ENCODE results near the gene PRKCSH.
"Not testable (repeated sequence)": the region's sequence is repeated elsewhere in the genome, so short reads cannot be mapped to it uniquely, and the experiment has no call there.

PRKCSH gene

DNA sequence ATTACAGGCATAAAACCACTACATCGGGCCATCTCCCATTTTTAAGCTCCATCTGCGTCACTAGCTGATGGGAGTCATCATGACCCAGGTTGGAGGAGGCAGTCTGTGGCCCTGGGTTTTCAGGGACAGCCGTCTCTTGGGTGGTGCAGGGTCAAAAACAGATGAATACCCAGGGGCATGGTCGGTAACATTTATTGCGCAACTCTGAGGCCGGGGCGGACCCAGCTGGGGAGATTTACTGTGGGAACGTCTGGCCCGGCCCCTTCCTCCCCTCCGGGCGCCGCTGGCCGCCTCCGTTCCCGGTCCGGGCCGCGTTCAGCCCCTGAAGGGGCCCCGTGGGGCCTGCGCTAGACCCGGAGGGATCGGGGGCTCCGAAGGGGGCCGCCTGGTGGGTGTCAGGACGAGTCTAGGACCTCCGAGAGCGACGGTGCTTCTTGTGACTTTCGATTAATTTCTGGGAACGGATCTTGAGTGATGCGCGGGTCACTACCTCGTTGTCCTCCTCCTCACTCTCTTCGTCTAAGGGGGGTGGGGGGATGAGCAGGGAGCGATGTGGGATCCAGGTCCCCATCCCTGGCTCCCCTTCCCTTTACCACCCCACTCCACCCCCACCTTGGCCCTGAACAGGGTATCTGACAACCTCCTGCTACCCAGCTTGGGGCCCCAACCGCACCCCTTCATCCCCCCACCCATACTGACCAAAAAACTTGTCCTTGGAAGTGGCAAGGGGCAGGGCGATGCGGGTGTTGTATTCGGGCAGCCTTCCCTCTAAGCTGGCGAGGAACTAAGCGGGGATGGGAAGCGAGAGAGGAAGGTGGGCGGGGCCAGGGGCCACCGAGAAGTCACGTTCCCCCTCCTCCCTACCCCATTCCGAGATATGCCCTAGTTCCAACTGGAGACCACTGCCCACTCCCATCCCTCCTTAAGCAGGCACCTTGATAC lies 14.7 kb upstream of the PRKCSH start:
- DNase-seq: no peak

DNA sequence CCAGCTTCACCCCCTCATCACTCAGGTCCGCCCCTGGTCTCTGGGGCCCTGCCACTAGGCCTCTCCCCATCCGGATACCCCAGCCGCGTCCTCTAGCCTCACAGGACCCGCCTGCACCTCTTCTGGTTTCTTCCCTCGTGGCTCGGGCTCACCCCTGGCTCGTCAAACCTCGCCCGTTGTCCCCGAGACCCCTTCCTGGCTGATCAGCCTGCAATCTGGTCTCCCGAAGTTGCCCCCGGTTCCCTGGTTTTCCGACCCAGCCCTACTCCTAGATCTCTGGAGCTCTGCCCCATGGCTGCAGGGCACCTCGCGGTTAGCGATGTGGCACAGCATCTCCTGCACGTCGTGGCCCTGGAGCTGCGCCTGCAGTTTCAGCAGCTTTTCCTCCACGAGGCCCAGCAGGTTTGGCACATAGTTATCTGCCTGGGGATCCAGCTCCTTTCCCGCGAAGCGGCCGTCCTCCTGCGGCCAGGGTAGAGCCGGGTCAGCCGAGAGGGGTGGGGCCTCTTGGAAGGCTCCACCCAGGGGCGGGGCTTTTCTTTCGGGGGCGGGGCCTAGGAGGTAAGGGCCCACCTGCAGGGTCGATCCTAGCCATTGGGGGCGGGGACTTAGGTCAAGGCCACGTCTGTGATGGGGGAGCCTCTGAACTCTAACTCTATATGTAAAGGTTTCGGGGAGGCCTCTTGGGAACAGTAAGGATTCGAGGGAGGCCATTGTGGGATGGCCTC lies 13.9 kb upstream of the PRKCSH start:
- peak; percentile 23 to 34 for DNase-seq

DNA sequence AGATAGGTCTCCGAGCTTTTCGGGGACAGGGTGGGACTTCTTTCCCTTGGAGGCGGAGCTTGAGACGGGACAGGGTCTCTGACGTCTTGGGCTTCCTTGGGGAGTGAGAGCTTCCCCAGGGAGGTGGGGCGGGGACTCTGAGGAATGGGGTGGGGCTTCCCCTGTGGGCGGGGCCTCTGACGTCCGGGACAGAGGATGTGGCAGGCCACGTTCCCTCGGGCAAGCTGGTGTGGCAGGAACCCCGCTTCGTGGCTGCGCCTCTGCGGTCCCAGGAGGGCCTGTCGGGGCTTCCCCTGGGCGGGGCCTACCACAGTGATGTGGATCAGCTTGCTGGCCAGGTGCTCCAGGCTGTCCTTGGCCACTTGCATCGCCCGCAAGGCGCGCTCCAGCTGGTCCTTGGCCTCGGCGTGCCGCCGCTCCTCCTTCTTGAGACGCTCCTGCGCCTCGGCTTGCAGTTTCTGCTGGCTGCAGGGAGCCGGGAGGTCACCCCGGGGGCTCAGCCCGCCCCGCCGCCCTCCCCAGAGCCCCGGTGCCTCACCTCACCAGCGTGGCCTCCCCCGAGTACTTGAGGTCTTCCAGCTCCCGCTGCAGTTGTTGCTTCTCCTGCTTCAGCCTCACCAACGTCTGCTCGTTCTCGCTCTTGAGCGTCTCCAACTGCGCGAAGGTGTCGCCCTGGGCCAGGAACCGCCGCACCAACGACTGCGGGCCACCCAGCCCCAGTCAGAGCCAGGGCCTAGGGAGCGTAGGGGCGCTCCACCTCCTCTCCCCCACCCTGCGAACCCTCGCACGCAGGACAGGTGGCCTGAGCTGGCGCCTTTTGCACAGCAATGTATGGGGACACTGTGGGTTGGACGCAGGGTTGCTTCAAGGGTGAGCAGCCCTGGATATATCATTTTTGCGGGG lies 13.0 kb upstream of the PRKCSH start:
- DNase-seq: peak; percentile 51 to 55

DNA sequence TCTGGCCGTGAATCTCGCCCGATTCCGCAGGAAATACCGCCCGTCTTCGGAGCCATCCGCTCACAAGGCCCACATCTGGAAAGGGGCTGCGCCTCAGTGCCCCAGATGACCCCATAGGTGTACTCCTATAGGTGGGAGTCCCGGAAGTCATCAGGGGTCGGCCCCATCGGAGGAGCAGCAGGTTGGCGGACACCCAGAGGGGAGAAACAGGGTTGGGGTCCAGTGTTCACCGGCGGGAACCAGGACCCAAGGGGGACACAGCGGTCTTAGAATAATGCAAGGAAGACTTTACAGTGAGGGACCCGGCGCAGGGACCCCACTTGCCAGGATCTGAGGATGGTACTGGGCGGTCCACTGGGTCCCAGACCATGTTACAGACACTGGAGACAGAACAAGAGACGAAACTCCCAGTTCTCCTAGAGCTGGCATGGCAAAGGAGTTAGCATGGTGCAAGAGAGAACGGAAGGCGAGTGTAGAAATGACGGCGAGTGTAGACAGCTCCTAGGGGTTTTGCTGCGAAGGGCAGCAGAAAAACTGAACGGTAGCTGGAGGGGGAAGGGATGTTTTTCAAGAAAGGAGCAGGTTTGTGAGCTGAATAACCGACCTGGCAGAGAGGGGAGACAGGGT lies 12.2 kb upstream of the PRKCSH start:
- no peak for DNase-seq

DNA sequence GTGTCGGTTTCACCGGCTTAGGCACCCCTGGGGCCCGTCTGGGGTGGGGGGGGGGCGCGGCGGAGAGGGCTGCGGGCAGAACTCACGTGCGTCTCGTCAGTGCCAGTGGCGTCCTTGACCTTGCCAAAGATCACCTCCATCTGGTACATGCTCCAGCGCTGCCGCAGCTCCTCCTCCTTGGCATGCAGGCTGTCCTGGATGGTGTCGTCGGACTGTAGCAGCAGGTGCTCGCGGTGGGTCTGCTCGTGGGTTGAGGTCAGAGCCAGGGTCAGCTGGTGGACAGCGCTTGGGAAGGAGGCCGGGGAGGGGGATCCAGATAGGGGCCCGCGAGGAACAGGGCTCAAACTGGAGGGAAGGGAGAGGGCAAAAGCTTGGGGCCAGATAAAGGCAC lies 11.6 kb upstream of the PRKCSH start:
- no peak for DNase-seq

DNA sequence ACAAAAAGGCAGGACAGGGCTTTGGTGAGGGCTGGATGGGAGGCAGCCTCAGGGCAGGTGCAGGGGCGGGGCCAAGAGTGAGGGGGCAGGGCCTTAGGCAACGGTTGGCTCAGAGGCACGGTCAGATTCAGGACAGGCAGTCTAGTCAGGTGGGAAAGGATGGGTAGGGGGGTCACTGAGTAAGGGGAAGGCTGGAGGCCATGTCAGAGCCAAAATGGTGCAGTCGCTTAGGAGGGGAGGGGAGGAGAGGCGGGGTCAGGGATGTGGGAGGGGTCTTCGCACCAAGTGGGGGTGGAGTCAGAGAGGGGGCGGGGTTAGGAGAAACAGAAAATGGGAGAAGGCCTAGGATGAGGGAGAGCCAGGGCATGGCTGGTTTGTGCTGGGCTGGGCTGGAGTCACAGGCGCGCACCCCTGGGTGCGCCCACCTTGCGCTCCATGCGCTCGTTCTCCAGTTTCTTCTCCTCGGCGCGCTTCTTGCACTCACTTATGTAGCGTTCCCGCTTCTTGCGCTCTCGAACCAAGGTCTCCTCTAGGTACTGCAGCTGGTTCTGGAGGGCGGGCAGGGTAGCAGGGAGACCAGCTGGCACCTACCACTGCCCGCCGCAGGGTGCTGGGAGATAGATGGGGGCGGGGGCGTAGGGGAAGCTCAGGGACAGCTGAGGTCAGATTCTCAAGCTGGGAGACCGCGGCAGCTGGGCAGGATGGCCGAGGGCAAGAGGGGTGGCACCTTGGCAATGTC lies 9.5 kb upstream of the PRKCSH start:
- DNase-seq: no peak

DNA sequence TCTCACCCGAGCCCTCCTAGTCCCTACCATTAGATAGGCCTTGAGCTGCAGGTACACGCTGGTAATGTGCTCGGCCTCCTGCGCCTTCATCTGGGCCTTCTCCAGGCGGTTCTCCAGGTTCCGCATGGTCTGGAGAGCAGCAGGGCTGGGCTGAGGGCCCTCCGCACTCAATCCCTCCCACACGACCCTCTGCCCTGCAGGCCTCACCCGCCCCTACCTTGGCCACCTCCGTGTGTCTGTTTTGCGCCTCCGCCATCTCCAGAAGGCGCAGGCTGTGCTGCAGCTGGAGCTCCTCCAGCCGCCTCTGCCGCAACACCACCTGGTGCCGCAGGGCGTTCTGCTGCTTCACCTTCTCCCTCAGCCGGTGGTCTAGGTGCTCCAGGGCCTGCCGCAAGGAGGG lies 8.8 kb upstream of the PRKCSH start:
- no peak for DNase-seq

DNA sequence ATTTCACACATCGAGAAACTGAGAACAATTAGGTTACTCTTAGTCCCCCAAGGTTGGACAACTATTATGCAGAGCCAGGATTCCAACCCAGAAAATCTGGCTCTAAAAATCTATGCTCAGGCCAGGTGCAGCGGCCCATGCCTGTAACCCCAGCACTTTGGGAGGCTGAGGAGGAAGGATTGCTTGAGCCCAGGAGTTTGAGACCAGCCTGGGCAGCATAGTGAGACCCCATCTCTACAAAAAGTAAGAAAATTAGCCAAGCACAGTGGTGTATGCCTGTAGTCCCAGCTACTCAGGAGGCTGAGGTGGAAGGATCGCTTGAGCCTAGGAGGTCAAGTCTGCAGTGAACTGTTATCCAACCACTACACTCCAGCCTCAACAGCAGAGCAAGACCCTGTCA lies 1.9 kb upstream of the PRKCSH start:
- DNase-seq: not testable (repeated sequence)

DNA sequence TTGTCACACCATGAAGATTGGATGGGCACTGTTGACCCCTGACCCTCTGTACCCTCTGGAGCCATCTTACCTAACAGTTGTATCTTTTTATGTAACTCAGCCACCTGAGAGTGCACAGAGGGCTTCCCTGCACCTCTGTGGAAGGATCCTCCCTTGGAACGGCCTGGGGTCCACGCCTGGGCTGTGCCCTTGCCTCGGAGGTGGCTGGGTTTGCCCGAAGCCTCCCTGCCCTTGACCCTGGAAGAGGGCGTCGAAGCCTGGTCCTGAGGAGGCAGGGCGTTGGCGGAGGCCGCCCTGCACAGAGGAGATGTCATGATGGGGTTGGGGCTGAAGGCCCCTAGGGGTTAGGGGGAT lies 755 bp upstream of the PRKCSH start:
- DNase-seq: no peak

DNA sequence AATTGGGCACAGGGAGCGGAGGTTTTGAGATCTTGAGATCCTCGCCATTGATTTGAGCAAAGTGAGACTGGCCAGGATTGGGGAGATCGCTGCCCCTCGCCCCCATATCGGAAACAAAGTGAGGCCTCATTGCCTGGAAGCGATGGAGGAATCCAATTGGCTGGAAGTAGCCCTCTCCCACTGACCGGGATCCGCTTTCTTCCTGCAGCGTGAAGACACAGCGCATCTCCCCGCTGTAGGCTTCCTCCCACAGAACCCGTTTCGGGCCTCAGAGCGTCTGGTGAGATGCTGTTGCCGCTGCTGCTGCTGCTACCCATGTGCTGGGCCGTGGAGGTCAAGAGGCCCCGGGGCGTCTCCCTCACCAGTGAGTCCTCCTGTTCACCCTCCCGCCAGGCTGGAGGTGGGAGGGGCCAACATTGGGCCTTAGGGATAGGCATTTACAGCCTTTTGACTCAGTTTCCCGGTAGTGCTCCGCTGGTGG lies 438 bp downstream of the PRKCSH start:
- no peak for DNase-seq

DNA sequence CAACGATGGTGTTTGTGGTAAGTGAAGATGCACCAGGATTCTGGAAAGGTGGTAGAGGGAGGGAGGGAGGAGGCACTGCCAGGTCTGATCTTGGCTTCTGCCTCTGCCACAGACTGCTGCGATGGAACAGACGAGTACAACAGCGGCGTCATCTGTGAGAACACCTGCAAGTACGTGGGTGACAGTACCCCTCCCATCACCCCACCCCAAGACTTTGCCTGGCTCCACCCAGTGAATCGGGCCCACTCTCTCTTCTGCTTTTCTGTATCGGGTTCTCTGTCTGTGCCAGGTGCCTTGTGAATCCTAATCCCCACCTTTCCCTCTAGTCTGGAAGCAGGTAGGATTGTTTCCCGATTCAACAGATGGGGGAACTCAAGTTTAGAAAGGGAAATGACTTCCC lies 2.5 kb downstream of the PRKCSH start:
- no peak for DNase-seq

DNA sequence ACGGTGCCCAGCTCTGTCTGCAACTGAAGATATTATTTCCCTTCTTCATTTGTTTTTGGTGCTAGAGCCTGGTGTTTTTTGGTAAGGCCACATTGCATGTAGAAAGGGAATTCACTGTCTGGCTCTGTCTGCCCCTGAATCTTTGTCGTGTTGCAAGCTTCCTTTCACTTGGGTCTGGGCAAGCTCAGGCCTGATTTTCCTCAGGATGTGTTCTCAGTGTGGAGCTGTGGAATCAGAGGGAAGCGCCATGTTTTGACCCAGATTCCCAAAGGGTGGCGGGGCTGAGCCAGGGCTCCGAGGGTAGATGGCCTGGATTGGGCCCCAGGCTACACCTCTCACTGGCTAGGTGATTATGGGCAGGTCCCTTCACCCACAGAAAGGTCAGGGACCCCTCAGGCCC lies 8.6 kb downstream of the PRKCSH start:
- DNase-seq: no peak

DNA sequence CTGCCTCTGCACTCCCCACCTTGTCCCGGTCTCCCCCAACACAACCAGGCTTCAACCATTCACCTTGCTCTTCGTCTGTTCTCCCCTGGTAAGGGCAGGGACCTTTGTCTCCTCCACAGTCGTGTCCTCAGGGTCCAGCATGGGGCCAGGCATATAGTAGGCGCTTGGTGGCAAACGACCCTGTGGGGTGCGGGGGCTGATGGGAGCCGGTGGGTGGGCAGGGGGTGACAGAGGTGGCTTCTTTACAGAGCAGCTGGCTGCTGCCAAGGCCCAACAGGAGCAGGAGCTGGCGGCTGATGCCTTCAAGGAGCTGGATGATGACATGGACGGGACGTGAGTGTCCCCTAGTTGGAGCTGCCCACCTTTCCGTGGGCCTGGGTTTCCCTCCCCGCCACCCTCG lies 9.7 kb downstream of the PRKCSH start:
- DNase-seq: no peak

DNA sequence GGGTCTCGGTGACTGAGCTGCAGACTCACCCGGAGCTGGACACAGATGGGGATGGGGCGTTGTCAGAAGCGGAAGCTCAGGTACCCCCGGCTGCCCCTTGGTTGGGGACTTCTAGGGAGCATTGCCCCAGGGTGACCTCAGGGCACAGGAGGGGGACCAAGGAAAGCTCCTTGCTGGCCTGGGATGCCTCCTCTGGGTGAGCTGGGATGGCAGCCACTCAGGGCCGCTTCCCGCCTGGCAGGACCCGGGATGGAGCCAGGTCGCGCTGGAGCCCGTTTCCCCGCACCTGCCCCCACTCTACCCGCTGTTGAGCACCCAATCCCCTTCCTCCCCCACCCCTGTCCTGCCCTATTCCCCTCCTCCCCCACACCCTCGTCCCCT lies 10.8 kb downstream of the PRKCSH start:
- no peak for DNase-seq

DNA sequence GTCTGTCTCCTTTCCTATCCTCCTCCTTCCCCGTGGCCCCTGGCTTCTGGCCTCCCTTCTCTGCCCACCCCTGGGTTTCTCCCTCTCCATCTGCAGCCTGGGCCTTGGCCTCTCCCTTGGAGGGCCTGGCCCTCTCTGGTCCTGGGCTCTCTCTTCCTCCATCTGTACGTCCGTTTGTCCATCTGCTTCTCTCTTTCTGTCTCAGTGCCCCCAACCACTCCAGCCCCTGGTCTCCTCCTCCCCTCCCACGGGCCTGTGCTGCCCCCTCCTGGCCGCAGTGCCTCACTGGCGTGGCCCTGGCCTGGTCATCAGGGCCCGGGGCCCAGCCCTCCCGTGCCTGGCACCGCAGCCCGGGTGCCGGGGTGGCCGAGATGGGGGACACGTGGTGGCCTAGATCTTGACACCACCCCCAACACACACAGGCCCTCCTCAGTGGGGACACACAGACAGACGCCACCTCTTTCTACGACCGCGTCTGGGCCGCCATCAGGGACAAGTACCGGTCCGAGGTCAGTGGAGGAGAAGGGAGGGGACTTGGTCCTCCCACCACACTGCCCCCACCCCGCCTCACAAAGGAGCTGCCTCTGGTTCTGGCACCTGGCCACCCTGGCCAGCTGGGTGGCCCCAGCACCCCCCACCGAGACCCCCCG lies 11.3 kb downstream of the PRKCSH start:
- peak; percentile 24 to 43 for DNase-seq

DNA sequence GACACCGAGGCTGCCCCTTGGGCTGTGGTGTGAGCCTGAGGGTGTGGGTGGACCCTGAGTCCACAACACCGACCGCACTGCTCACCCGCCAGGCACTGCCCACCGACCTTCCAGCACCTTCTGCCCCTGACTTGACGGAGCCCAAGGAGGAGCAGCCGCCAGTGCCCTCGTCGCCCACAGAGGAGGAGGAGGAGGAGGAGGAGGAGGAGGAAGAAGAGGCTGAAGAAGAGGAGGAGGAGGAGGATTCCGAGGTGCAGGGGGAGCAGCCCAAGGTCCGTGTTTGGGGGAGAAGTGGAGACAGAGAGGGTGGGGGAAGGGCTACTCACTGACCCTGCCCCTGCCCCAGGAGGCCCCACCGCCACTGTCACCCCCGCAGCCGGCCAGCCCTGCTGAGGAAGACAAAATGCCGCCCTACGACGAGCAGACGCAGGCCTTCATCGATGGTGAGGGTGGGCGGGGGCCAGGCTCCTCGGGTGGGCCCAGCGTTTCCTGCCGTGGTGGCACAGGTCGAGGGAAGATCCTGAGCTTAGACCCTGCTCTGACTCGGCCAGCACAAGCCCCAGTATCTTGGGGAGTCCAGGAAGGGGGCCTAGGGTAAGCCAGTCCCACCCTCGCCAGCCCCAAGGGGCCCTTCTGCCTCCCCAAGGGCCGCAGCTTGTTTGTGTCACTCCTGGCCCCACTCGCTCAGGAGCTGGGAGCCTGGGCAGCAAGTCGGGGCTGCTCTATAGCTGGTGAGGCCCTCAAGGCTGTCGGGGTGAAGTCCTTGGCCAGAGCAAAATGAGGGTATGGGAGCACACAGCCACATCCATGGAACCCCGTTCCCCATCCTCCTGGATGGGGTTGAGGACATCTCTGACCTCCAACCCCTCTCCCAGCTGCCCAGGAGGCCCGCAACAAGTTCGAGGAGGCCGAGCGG lies 12.2 kb downstream of the PRKCSH start:
- no peak for DNase-seq

DNA sequence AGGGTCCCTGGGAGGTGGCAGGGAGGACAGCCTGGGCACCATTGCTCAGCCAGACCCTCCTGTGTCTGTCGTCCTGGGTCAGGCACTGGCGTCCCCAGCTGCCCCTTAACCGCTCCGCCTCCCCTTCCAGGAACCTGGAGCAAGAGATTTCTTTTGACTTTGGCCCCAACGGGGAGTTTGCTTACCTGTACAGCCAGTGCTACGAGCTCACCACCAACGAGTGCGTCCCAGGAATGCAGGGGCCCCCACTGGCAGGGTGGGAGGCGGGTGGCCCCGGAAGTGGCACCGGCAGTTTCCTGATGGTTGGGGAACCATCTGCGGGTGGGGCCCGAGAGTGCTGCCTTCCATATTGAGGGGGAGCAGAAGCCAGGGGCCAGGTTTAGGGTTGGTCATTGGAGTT lies 13.0 kb downstream of the PRKCSH start:
- no peak for DNase-seq

DNA sequence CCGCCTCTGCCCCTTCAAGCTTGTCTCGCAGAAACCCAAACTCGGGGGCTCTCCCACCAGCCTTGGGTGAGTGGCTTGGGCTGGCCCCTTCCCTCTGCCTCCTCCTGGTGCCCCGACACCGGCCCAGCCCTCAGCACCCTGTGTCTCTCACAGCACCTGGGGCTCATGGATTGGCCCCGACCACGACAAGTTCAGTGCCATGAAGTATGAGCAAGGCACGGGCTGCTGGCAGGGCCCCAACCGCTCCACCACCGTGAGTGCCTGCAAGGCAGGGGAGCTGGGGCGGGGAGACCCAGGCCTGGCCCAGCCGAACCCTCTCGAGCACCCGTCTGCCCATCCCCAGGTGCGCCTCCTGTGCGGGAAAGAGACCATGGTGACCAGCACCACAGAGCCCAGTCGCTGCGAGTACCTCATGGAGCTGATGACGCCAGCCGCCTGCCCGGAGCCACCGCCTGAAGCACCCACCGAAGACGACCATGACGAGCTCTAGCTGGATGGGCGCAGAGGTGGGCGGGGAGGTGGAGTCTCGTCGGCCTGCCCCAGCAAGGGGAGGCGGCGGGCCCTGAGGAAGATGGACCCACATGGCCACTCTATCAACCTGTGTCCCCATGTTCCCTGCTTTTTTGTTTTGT lies 13.6 kb downstream of the PRKCSH start:
- no peak for DNase-seq

DNA sequence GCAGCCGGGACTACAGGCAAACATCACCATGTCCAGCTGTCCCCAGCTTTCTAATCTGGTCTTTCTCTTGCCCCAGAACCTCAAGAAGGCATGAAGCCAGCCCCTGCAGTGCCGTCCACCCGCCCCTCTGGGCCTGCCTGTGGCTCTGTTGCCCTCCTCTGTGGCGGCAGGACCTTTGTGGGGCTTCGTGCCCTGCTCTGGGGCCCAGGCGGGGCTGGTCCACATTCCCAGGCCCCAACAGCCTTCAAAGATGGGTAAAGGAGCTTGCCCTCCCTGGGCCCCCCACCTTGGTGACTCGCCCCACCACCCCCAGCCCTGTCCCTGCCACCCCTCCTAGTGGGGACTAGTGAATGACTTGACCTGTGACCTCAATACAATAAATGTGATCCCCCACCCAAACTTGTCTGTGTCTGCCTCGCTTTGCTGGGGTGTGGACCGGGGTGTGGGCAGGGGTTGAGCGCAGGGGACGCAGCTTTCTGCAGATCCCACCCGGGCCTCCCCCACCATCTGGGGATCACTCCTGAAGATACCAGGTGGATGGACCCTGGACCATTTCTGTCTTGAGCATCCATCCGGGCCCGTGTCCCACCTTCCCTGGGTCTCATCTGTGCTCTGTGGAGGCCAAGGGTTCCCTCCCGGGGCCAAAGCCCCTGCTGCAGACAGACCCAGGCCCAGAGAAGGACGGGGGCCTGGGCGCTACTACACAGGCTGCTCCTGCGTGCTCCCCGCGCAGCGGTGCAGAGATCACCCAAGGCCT lies 15.3 kb downstream of the PRKCSH start:
- no peak for DNase-seq

All from stimulated activated CD4-positive, alpha-beta T cell treated with anti-CD3 and anti-CD28 coated beads, Interleukin-4, amount 100 ng/mL, for 4 hours (primary cell).